GM18508 (cell line): ENCODE results near the gene COG2.
"Not testable (repeated sequence)": the region's sequence is repeated elsewhere in the genome, so short reads cannot be mapped to it uniquely, and the experiment has no call there.

ENCODE experiments used
- ATAC-seq: cut with Tn5 transposase; IDR thresholded peaks from one replicate; pipeline ENCODE4 v1.9.1; 2021; ENCODE audit warnings: moderate number of reproducible peaks; ENCODE audit not compliant: insufficient read depth, unreplicated experiment

The COG2 gene

GRCh38 chr1:230711245-230711644 is 69.0 kb downstream of the COG2 start:
- ATAC-seq = no peak

DNA sequence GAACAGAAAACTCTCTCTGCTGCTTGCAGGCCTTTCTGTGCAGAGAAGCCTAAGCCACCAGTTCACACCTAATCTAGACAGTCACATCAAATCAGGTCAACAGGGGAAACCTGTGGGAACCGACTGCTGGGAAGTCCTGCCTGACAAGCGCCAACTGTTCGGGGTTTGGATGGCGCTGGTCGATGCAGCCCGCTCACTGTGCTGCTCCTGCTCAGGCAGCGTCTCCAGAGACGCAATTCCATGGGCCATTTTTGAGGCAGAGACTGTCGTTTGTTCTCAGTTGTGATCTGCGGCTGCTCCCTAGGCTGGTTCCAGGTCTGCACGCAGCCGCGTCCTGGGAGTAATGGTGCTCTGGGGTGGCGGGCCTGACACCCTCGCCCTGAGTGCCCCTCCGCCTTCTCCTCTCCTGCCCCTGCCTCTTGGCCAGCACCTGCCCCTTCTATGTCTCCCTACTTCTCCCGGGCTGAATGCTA is 70.2 kb downstream of the COG2 start:
- no peak for ATAC-seq

GRCh38 chr1:230713138-230713537 is 70.9 kb downstream of the COG2 start:
- no peak for ATAC-seq

GRCh38 chr1:230713547-230713914 is 71.2 kb downstream of the COG2 start:
- no peak for ATAC-seq

DNA sequence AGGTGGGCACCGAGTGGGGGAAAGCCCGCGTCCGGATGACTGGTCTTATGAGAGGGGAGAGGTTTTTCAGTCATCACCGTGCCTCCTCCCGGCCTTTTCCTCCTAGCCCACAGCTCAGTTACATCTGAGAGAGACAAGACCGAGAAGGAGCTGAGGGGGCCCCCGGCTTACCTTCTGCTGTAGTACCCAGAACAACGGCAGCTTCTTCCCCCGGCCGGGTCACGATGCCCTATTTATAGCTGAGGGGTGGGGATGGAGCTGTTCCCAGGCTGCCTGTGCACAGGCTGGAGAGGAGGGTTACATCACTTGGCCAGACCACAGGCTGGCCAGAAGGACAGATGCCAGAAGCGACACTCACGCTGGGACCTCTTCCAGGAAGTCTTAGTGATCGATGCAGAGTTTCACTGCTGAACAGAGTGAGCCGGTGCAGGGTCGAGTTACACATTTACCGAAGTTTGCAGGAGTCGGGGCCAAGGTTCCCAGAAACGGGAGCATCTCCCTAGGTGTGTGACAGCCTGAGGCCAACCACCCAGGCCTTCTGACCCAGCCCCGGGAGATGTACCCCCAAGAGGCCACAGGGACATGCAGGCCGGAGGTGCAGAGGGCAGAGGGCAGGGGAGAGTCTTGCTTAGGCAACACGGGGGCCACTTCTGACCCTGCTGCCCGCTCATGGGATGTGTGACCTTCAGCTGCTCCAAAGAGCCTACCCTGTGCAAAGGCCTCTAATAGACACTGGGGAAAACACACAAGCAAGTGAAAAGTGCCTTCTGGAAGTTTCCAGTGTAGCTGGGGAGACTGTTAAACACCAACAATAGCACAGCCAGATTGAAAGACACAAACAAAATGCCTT is 71.9 kb downstream of the COG2 start, which contains the start of gene AGT:
Gene AGT, minus strand, starts transcription at position 208 of the 850 bp plus-strand sequence. CDS start 3,299 bp downstream, outside the sequence.
- no peak for ATAC-seq

GRCh38 chr1:230715510-230715909 is 73.2 kb downstream of the COG2 start:
- no peak for ATAC-seq

- not testable (repeated sequence) for ATAC-seq
Observed at GRCh38 chr1:230716453-230716852, 74.2 kb downstream of the COG2 start.

DNA sequence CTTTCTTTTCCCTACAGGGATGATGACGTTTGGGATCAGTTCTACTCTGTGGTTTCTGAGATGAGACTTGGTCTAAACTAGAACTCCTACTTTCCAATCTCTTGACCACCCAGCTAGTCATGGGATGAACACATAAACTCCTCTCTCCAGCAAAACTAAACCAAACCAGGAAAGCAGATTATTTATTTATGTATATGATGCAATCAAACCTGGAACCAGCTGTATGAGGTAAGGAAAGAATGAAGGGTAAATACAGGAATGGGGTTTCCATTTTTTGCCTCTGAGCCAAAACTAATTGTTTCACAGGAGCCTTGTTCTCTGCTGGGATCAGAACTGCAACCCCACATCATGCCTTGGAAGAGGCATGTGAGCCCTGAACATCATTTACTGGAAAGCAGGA is 75.0 kb downstream of the COG2 start:
- ATAC-seq = no peak

DNA sequence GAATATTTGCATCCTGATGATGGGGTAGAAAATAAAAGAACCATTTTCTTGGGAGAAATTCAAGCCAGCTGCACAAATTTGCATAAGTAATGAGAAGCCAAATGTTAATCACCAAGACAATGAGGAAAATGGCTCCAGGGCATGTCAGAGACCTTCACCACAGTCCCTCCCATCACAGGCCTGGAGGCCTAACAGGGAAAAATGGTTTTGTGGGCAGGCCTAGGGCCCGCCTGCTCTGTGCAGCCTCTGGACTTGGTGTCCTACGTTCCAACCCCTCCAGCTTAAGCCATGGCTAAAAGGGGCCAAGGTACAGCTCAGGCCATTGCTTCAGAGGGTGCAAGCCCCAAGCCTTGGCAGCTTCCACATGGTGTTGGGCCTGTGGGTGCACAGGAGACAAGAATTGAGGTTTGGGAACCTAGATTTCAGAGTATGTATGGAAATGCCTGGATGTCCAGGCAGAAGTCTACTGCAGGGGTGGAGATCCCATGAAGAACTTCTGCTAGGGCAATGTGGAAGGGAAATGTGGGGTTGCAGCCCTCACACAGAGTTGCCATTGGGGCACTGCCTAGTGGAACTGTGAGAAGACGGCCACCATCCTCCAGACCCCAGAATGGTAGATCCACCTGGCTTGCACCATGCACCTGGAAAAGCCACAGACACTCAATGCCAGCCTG is 79.7 kb downstream of the COG2 start:
- ATAC-seq = not testable (repeated sequence)

DNA sequence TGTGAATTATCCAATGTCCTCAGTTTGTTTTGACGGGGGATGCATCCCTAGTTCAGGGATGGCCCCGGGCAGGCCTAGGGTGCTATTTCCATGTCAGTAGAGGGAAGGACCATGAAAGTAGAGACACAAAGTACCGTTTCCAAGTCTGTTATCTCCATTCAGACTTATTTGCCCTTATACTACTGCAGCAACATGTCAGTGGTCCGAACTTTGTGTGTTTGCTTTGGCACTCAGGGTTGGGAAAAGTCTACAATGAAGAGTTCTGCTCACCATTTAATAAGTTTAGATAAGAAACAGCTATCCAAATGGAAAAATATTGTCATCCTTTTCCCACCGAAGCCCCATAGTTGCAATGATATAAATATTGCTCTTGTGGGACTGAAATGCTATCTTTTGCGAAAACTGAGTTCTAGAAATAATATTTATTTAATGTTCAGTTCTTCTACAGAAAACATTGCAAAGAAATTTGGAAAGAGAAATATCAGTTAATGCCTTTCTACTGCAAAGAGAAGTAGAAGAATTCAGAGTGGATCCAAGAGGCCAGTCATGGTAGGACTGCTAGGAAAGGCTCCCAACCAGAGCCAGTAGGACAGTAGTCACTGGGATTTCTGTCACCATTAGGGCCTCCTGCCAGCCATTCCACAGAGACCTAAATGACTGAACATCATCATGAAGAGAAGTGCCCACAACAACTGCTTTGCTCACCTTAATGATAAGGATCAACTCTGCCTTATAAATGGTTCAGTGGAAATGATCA is 83.2 kb downstream of the COG2 start:
- ATAC-seq = no peak

- no peak for ATAC-seq
Observed at GRCh38 chr1:230728710-230729392, 86.6 kb downstream of the COG2 start.

DNA sequence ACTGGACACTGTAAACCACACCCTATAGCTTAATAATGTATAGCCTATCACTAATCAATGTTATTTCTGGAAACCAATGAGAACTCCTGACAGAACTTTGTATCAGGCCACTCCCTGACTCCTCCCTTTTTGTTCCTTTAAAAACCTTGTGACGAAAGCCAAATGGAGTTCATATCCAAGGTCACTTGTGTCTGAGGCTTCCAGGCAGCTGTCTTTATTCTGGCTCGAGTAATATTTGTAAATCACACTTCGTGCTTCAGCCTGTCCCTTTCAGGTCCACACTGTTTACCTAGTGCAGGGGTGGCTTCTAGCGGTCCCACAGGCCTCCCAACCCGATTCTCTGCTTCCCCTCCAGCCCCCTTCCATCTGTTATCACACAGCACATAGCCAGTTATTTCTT is 88.7 kb downstream of the COG2 start:
- ATAC-seq = no peak

- no peak for ATAC-seq
Observed at GRCh38 chr1:230735447-230735846, 93.2 kb downstream of the COG2 start.

GRCh38 chr1:230737622-230738262 is 95.5 kb downstream of the COG2 start:
- no peak for ATAC-seq

- ATAC-seq = no peak
Observed at GRCh38 chr1:230739564-230740290, 97.4 kb downstream of the COG2 start.
